Thymus (tissue), 14 donors: ENCODE results near the gene SHISA5. TPM values are rescaled to one million over a fixed set of nuclear protein-coding genes. Genes with fewer than 3 reads are reported as not detected.
"Not testable (repeated sequence)": the region's sequence is repeated elsewhere in the genome, so short reads cannot be mapped to it uniquely, and the experiment has no call there.

Source experiments
- DNase-seq, 9 donors: peaks; one replicate each; pipeline ENCODE4 v3.0.0-alpha.2; 2013; ENCODE audit warnings: low spot score in 9 of 9, low read depth in 6 of 9, missing footprints in 1 of 9
- H3K27ac ChIP-seq, 2 donors: one replicate each; pipeline ENCODE4 v1.5.1; 2013; ENCODE audit warnings: control low read depth in 1 of 2, low read depth in 1 of 2, low read length in 1 of 2, mild to moderate bottlenecking in 1 of 2, moderate library complexity in 1 of 2
- H3K27me3 ChIP-seq, 2 donors: one replicate each; pipeline ENCODE4 v1.5.1; 2013; ENCODE audit warnings: low read length in 1 of 2; ENCODE audit not compliant: control insufficient read depth in 2 of 2, insufficient read depth in 1 of 2
- H3K36me3 ChIP-seq, 2 donors: one replicate each; pipeline ENCODE4 v1.5.1; 2013; ENCODE audit warnings: low read length in 1 of 2, mild to moderate bottlenecking in 1 of 2, moderate library complexity in 1 of 2; ENCODE audit not compliant: control insufficient read depth in 2 of 2, insufficient read depth in 2 of 2
- H3K4me1 ChIP-seq, 2 donors: one replicate each; pipeline ENCODE4 v1.5.1; 2013; ENCODE audit warnings: low read length in 2 of 2; ENCODE audit not compliant: control insufficient read depth in 2 of 2, insufficient read depth in 2 of 2
- H3K4me3 ChIP-seq, 2 donors: one replicate each; pipeline ENCODE4 v1.5.1; 2013; ENCODE audit warnings: low read length in 2 of 2, control low read depth in 1 of 2, mild to moderate bottlenecking in 1 of 2
- H3K9me3 ChIP-seq, 2 donors: one replicate each; pipeline ENCODE4 v1.5.1; 2013; ENCODE audit warnings: low read length in 1 of 2, mild to moderate bottlenecking in 1 of 2; ENCODE audit not compliant: control insufficient read depth in 2 of 2, insufficient read depth in 1 of 2
- WGBS: extraction: QIAGEN DNeasy Blood & Tissue Kit; methylation state at CpG from one replicate; pipeline ENCODE4 v1.1.7; 2013; 5-methylcytosine and 5-hydroxymethylcytosine counted together
- long read RNA-seq, 10 donors: transcript quantifications; one replicate each; lab custom pipeline, GENCODE V29; 2026
- polyA plus RNA-seq: library from polyadenylated mRNA; stranded (reverse); fragments of 200-250 nt; gene quantifications from one replicate; pipeline ENCODE4 v1.2.3, GENCODE V29; 2013
- total RNA-seq: library from RNA; stranded (reverse); fragments of 120-200 nt; gene quantifications from one replicate; pipeline ENCODE4 v1.2.4, GENCODE V29; 2013
- donor health status: healthy.

SHISA5 gene, protein sequence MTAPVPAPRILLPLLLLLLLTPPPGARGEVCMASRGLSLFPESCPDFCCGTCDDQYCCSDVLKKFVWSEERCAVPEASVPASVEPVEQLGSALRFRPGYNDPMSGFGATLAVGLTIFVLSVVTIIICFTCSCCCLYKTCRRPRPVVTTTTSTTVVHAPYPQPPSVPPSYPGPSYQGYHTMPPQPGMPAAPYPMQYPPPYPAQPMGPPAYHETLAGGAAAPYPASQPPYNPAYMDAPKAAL
- total RNA-seq: 115 TPM
- 104 TPM for polyA plus RNA-seq
- long read RNA-seq, donor 1, transcript SHISA5-206 (4 exons, 1,839 nt): major isoform, 7 of 9 reads
- long read RNA-seq, donor 1, partial matches to known transcripts: 0 of 9 reads
- long read RNA-seq, donor 1, other reads (novel, unspliced or antisense): 0 of 9 reads
- long read RNA-seq, donor 2, transcript SHISA5-206 (4 exons, 1,839 nt): major isoform, 88 of 122 reads
- long read RNA-seq, donor 2, transcript SHISA5-201 (6 exons, 2,369 nt): minor isoform, 13 of 122 reads
- long read RNA-seq, donor 2, transcript SHISA5-216 (3 exons, 1,908 nt): minor isoform, 15 of 122 reads
- long read RNA-seq, donor 2, partial matches to known transcripts: 5 of 122 reads
- long read RNA-seq, donor 2, other reads (novel, unspliced or antisense): 0 of 122 reads
- long read RNA-seq, donor 3, transcript SHISA5-216 (3 exons, 1,908 nt): minor isoform, 21 of 73 reads
- long read RNA-seq, donor 3, transcript SHISA5-206 (4 exons, 1,839 nt): major isoform, 50 of 73 reads
- long read RNA-seq, donor 3, partial matches to known transcripts: 0 of 73 reads
- long read RNA-seq, donor 3, other reads (novel, unspliced or antisense): 0 of 73 reads
- long read RNA-seq, donor 4, transcript SHISA5-206 (4 exons, 1,839 nt): major isoform, 20 of 41 reads
- long read RNA-seq, donor 4, transcript SHISA5-216 (3 exons, 1,908 nt): minor isoform, 15 of 41 reads
- long read RNA-seq, donor 4, partial matches to known transcripts: 0 of 41 reads
- long read RNA-seq, donor 4, other reads (novel, unspliced or antisense): 0 of 41 reads
- long read RNA-seq, donor 5, transcript SHISA5-216 (3 exons, 1,908 nt): minor isoform, 37 of 105 reads
- long read RNA-seq, donor 5, transcript SHISA5-206 (4 exons, 1,839 nt): major isoform, 48 of 105 reads
- long read RNA-seq, donor 5, partial matches to known transcripts: 13 of 105 reads
- long read RNA-seq, donor 5, other reads (novel, unspliced or antisense): 0 of 105 reads
- long read RNA-seq, donor 6, transcript SHISA5-216 (3 exons, 1,908 nt): minor isoform, 8 of 53 reads
- long read RNA-seq, donor 6, transcript SHISA5-206 (4 exons, 1,839 nt): major isoform, 41 of 53 reads
- long read RNA-seq, donor 6, partial matches to known transcripts: 0 of 53 reads
- long read RNA-seq, donor 6, other reads (novel, unspliced or antisense): 0 of 53 reads
- long read RNA-seq, donor 7, transcript SHISA5-206 (4 exons, 1,839 nt): major isoform, 26 of 49 reads
- long read RNA-seq, donor 7, transcript SHISA5-216 (3 exons, 1,908 nt): minor isoform, 20 of 49 reads
- long read RNA-seq, donor 7, partial matches to known transcripts: 0 of 49 reads
- long read RNA-seq, donor 7, other reads (novel, unspliced or antisense): 0 of 49 reads
- long read RNA-seq, donor 8, transcript SHISA5-216 (3 exons, 1,908 nt): minor isoform, 9 of 57 reads
- long read RNA-seq, donor 8, transcript SHISA5-206 (4 exons, 1,839 nt): major isoform, 22 of 57 reads
- long read RNA-seq, donor 8, partial matches to known transcripts: 22 of 57 reads
- long read RNA-seq, donor 8, other reads (novel, unspliced or antisense): 0 of 57 reads
- long read RNA-seq, donor 9, transcript SHISA5-206 (4 exons, 1,839 nt): major isoform, 24 of 45 reads
- long read RNA-seq, donor 9, transcript SHISA5-216 (3 exons, 1,908 nt): minor isoform, 13 of 45 reads
- long read RNA-seq, donor 9, partial matches to known transcripts: 5 of 45 reads
- long read RNA-seq, donor 9, other reads (novel, unspliced or antisense): 0 of 45 reads
- long read RNA-seq, donor 10, transcript SHISA5-216 (3 exons, 1,908 nt): minor isoform, 21 of 62 reads
- long read RNA-seq, donor 10, transcript SHISA5-206 (4 exons, 1,839 nt): major isoform, 31 of 62 reads
- long read RNA-seq, donor 10, partial matches to known transcripts: 6 of 62 reads
- long read RNA-seq, donor 10, other reads (novel, unspliced or antisense): 0 of 62 reads

DNA sequence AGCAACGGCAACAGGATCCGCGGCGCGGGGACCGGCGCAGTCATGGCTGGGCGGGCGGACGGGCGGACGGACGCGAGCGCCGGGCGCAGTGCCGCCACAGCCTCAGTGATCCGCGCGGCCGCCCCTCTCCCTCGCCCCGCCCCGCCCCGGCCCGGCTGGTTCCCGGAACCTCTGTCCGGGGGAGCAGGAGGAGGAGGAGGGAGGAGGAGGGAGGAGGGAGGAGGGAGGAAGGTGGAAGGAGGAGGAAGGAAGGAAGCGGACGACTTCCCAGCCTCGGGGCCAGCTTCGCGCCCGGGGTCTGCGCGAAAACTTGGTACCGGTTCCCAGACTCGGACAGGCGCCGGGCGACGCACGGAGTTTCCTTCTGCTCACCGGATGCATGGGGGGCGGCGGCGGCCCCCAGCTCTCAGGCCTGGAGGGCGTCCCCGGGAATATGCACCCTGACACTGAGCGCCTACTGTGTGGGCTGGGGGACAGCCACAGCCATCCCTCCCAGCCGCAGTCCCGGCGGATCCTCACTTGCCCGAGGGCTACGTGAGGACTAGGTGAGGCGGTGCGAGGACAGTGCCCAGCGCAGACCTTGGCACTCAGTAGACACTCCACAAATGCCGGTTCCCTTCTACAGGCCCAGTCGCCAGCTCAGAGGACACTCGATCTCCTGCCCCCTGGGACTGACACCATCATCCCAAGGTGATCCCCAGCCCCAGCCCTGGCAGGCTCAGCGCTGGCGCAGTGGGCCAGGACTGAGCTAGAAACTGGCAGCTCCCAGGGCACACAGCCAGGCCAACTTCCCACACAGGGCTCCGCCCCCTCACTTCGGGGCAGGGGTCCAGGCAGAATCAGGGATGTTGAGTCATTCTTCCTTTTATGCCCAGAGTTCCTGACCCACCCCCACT, at the start of gene SHISA5:
TSS of gene SHISA5 (minus strand) at position 124 of the 896 bp plus-strand sequence. CDS start at position 44, 80 bp downstream.
- H3K4me3 ChIP-seq: peak within 1 kb of the TSS; percentile 37 to 52
- H3K36me3 ChIP-seq: no peaks in the 10 kb centered on the region
- H3K4me1 ChIP-seq: peaks cover 4 to 32% of the 10 kb centered on the region in 2 donors
- 7% methylated on average over 63 of the region's 66 CpGs for WGBS
- peak in 1 of 9 donors; percentile 19 for DNase-seq
- H3K9me3 ChIP-seq: peaks cover 0 to 3% of the 10 kb centered on the region in 2 donors
- H3K27ac ChIP-seq: peak within 1 kb of the TSS; percentile 53 to 80
- H3K27me3 ChIP-seq: peaks cover 30 to 55% of the 10 kb centered on the region in 2 donors

DNA sequence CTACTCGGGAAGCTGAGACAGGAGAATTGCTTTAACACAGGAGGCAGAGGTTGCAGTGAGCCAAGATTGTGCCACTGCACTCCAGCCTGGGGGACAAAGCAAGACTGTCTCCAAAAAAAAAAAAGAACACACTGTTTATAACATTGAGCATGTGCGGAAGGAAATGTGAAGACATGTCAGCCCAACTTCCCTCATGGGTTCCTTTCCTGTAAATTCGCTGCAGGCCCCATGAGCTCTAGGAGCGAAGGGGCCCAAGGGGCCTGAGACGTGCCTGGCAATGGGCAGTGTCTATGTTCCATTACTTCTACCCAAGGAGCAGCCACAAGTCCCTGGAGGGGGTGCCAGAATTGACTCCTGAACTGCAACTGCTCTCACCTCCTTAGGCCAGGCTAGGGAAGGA, 49.4 kb upstream of the SHISA5 start:
- Histone ChIP-seq H3K27me3 (no peaks in the 10 kb centered on the region), H3K36me3 (no peaks in the 10 kb centered on the region), H3K4me1 (peaks cover 3 to 21% of the 10 kb centered on the region in 2 donors), H3K4me3 (no peak overlapping the region), H3K27ac (no peak overlapping the region), H3K9me3 (no peaks in the 10 kb centered on the region)
- no peak for DNase-seq
- WGBS: 92% methylated on average over 5 of the region's 5 CpGs

DNA sequence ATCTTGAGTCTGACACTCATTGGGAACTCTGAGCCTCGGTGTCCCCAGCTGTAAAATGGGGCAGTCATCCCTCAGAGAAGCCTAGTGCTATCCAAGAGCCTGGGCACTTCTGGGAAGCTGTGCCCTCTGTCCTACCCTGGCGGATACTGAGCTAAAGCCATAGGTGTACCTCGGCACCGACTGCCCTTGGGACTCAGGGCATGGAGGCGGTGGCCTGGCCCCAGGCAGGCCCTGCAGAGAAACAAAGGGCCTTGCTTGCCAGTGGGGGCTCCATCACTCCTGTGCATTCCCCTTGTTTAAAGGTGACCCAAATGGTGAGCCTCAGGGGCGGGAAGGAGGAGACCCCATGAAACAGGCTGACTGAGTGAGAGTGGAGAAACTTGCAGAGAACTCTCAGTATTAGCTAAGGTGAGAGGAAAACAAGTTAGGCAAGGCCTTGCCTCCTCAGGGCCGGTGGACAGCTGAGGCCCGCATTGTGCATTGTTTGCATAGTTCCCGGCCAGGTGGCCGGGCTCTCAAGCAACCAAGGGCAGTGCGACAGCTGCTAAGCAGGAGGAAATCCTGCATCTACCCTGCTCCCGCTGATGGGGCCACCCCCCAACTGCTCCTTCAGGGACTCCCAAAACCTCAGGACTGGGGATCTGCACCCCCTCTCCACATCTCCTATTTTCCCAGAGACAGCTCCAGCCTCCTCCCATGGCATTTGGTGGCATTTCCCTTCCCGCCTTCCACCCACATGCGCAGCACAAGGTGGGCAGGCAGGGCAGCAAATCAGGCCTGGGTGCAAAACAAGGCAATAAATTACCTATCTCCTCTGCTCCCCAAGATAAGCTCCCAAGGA, 48.4 kb upstream of the SHISA5 start:
- WGBS: 90% methylated on average over 14 of the region's 14 CpGs
- H3K27me3 ChIP-seq: no peaks in the 10 kb centered on the region
- H3K36me3 ChIP-seq: no peaks in the 10 kb centered on the region
- no peak overlapping the region for H3K27ac ChIP-seq
- peaks cover 3 to 12% of the 10 kb centered on the region in 2 donors for H3K4me1 ChIP-seq
- no peaks in the 10 kb centered on the region for H3K9me3 ChIP-seq
- DNase-seq: no peak
- no peak overlapping the region for H3K4me3 ChIP-seq

DNA sequence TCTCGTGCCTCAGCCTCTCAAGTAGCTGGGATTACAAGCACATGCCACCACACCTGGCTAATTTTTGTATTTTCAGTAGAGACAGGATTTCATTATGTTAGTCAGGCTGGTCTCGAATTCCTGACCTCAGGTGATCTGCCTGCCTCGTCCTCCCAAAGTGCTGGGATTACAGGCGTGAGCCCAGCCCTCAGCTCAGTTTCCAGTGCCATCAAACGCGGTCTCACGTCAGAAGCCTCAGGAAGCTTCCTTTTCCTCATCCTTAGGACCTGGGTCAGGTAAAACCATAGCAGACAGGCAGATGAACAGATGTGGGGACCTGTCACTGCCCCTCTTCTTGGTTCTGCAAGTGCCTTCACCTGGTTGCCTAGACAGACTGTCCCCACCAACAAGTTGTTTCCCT, 47.7 kb upstream of the SHISA5 start:
- WGBS: 94% methylated on average over 7 of the region's 7 CpGs

GRCh38 chr3:48548729-48549705, 45.0 kb upstream of the SHISA5 start:
- DNase-seq: peak; percentile 45 to 84 (median 67)
- H3K9me3 ChIP-seq: no peaks in the 10 kb centered on the region
- WGBS: 77% methylated on average over 10 of the region's 10 CpGs
- no peak overlapping the region for H3K27ac ChIP-seq
- no peaks in the 10 kb centered on the region for H3K27me3 ChIP-seq
- no peaks in the 10 kb centered on the region for H3K4me1 ChIP-seq
- H3K36me3 ChIP-seq: no peaks in the 10 kb centered on the region
- H3K4me3 ChIP-seq: no peak overlapping the region

More for the DNA sequence above, 47.7 kb upstream of the SHISA5 start:
- not testable (repeated sequence) for H3K36me3 ChIP-seq, DNase-seq, H3K4me3 ChIP-seq, H3K4me1 ChIP-seq, H3K27me3 ChIP-seq, H3K9me3 ChIP-seq, H3K27ac ChIP-seq

- no peak for DNase-seq
- Histone ChIP-seq H3K27me3 (no peaks in the 10 kb centered on the region), H3K4me3 (no peak overlapping the region), H3K36me3 (no peaks in the 10 kb centered on the region), H3K4me1 (no peaks in the 10 kb centered on the region), H3K9me3 (no peaks in the 10 kb centered on the region), H3K27ac (no peak overlapping the region)
- WGBS: 95% methylated on average over 5 of the region's 5 CpGs
Measured at GRCh38 chr3:48548126-48548525, 44.2 kb upstream of the SHISA5 start.
